Hepatocyte (in vitro differentiated cells): Measurements from ENCODE around the gene TTC9B. TPM values are rescaled to one million over a fixed set of nuclear protein-coding genes. Genes with fewer than 3 reads are reported as not detected.

Source experiments
- DNase-seq: peaks from one replicate; pipeline ENCODE4 v3.0.0-alpha.2; 2016; ENCODE audit warnings: low spot score
- H2AFZ ChIP-seq: fragments of 200-600 bp; sonication (generic); 2 replicates; pipeline ENCODE4 v1.6.0; 2016; ENCODE audit warnings: antibody characterized with exemption, mild to moderate bottlenecking
- H3K27ac ChIP-seq: fragments of 200-600 bp; sonication (generic); 2 replicates; pipeline ENCODE4 v1.5.1; 2016; ENCODE audit warnings: mild to moderate bottlenecking
- H3K27me3 ChIP-seq: fragments of 200-600 bp; sonication (generic); 2 replicates; pipeline ENCODE4 v1.6.1; 2016
- H3K36me3 ChIP-seq: fragments of 200-600 bp; sonication (generic); replicated peaks from 2 replicates; pipeline ENCODE4 v1.5.1; 2016; ENCODE audit warnings: low read depth; ENCODE audit not compliant: insufficient read depth
- H3K4me1 ChIP-seq: fragments of 200-600 bp; sonication (generic); 2 replicates; pipeline ENCODE4 v1.5.1; 2016; ENCODE audit warnings: mild to moderate bottlenecking, moderate library complexity; ENCODE audit not compliant: insufficient read depth
- H3K4me2 ChIP-seq: fragments of 200-600 bp; sonication (generic); 2 replicates; pipeline ENCODE4 v1.6.0; 2016
- H3K4me3 ChIP-seq: fragments of 200-600 bp; sonication (generic); 2 replicates; pipeline ENCODE4 v1.5.1; 2016; ENCODE audit warnings: mild to moderate bottlenecking
- H3K79me2 ChIP-seq: fragments of 200-600 bp; sonication (generic); 2 replicates; pipeline ENCODE4 v1.6.0; 2017; ENCODE audit warnings: mild to moderate bottlenecking
- H3K9me2 ChIP-seq: fragments of 200-600 bp; sonication (generic); replicated peaks from 2 replicates; pipeline ENCODE4 v1.6.0; 2017; ENCODE audit warnings: mild to moderate bottlenecking; ENCODE audit not compliant: insufficient read depth
- H3K9me3 ChIP-seq: fragments of 200-600 bp; sonication (generic); 2 replicates; pipeline ENCODE4 v1.5.1; 2016; ENCODE audit warnings: low read depth, mild to moderate bottlenecking
- H4K20me1 ChIP-seq: fragments of 200-600 bp; sonication (generic); 2 replicates; pipeline ENCODE4 v1.6.0; 2016; ENCODE audit warnings: mild to moderate bottlenecking; ENCODE audit not compliant: insufficient read depth, poor library complexity, severe bottlenecking
- CTCF ChIP-seq: fragments of 200-600 bp; sonication (generic); IDR thresholded peaks from 2 replicates; pipeline ENCODE4 v1.5.1; 2016; ENCODE audit warnings: antibody characterized with exemption, mild to moderate bottlenecking; ENCODE audit not compliant: poor library complexity
- EZH2 ChIP-seq: fragments of 200-600 bp; sonication (generic); IDR thresholded peaks from 2 replicates; pipeline ENCODE4 v1.6.1; 2016; ENCODE audit warnings: antibody characterized with exemption, mild to moderate bottlenecking, borderline replicate concordance
- EZH2phosphoT487 ChIP-seq: fragments of 200-600 bp; sonication (generic); IDR thresholded peaks from one replicate; pipeline ENCODE4 v1.6.1; 2018; ENCODE audit warnings: antibody characterized with exemption, mild to moderate bottlenecking, low read depth, moderate library complexity; ENCODE audit not compliant: unreplicated experiment, severe bottlenecking
- WGBS: methylation state at CpG from one replicate; pipeline ENCODE4 v1.1.6; 2016; ENCODE audit warnings: low lambda C conversion rate; ENCODE audit errors: missing lambda C conversion rate; 5-methylcytosine and 5-hydroxymethylcytosine counted together
- polyA plus RNA-seq: library from polyadenylated mRNA; unstranded; fragments of >200 nt; fragmentation: Nextera tagmentation; extraction: Ambion mirVana; gene quantifications from 2 replicates; pipeline ENCODE4 v1.2.1, GENCODE V29; 2016
- total RNA-seq: library from RNA; depleted of rRNA; stranded (reverse); fragments of >200 nt; gene quantifications from 2 replicates; pipeline ENCODE4 v1.2.3, GENCODE V29; 2014

TTC9B gene
- total and polyA plus RNA-seq, 2 experiments from 2014 or later = 0.21 TPM; not detected in 1

DNA sequence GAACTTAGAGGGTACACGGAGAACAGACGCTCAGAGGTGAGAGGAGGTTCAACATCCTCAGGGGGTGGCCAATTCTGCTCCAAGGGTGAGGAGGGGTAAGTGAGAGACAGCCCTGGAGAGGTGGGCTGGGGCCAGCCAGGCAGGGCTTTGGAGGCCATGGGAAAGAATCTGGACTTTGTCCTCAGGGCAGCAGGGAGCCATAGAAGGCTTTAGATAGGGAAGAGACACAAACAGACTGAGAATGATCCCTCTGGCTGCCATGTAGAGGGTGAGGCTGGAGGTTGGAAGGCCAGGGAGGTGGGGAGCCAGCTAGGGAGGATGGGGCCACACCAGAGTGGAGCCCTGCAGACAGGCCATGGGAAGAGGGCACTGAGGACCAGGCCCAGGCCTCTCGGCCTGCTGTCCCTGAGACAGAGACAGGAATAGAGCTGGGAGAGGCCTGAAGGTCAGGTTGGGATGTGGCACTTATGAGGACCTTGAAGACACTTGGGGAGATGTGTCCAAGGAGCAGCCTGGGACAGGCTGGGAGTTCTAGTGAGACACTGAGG is 37.5 kb upstream of the TTC9B start:
- DNase-seq = no peak
- Histone ChIP-seq H3K36me3 (no peaks in the 10 kb centered on the region), H3K79me2 (peaks cover 56% of the 10 kb centered on the region), H3K27ac (no peak overlapping the region), H3K27me3 (no peaks in the 10 kb centered on the region), H3K9me2 (no peaks in the 10 kb centered on the region), H3K4me1 (no peaks in the 10 kb centered on the region), H4K20me1 (peaks cover 27% of the 10 kb centered on the region), H2AFZ (no peak overlapping the region), H3K4me2 (no peak overlapping the region), H3K4me3 (no peak overlapping the region), H3K9me3 (no peaks in the 10 kb centered on the region)
- WGBS = 83% methylated on average over 3 of the region's 3 CpGs
- TF ChIP-seq CTCF (no peak), EZH2phosphoT487 (no peak), EZH2 (no peak)

DNA sequence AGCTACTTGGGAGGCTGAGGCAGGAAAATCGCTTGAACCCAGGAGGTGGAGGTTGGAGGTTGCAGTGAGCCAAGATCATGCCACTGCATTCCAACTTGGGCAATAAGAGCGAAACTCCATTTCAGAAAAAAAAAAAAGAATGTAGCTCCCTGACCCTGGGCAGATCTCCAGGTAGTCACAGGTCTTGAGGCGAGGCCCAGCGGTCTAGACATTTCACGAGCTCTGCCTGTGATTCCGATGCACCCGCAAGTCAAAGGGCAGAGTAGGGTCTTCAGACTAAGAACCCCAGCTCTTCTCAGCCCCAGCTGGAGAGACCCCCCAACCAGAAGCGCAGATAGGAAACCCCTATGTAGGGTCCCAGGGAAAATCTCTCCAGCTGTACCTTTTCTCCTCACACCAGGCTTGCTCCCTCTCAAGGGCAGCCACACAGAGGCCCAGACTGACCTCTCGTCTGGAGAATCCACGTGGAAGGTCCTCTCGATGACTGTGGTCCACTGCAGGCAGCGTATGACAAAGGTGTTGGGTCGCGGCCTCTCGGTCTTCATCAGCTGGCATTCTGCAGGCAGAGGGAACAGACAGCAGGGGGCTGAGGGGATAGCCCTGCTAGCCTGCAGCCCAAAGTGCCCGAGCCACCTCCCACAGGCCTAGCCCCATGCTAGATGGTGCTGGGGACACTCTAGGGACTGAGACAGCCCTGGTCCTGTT is 36.7 kb upstream of the TTC9B start:
- no peak for TF ChIP-seq EZH2phosphoT487
- TF ChIP-seq CTCF = no peak
- no peak for TF ChIP-seq EZH2
- H3K9me3 ChIP-seq = no peaks in the 10 kb centered on the region
- WGBS = 97% methylated on average over 16 of the region's 16 CpGs
- no peaks in the 10 kb centered on the region for H3K4me1 ChIP-seq
- no peaks in the 10 kb centered on the region for H3K36me3 ChIP-seq
- H3K27me3 ChIP-seq = no peaks in the 10 kb centered on the region
- no peak overlapping the region for H3K27ac ChIP-seq
- no peak overlapping the region for H2AFZ ChIP-seq
- no peak overlapping the region for H3K4me3 ChIP-seq
- H4K20me1 ChIP-seq = peaks cover 29% of the 10 kb centered on the region
- peaks cover 52% of the 10 kb centered on the region for H3K79me2 ChIP-seq
- H3K9me2 ChIP-seq = no peaks in the 10 kb centered on the region
- DNase-seq = no peak
- H3K4me2 ChIP-seq = no peak overlapping the region

DNA sequence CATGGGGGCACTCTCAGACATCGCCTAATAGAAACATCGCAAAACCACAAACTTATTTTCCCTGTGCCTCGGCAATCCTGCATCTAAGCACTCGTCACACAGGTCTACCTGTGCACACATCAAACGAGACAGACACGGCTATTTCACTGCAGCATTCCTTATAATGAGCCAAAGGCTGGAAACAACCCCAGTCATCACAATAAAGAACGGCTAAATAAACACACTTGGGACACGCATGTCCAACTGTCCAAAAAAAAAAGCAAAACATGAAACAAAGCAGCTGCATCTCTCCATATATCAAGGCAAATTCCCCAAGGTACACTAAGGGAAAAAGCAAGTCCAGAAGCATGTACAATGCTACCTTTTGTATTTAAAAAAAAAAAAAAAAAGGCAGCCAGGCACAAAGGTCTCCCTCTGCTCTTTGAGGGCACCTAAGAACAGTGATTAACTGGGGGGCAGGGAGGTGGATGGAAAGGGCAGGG is 35.5 kb upstream of the TTC9B start:
- no peak overlapping the region for H3K4me3 ChIP-seq
- WGBS = 79% methylated on average over 8 of the region's 8 CpGs
- H3K36me3 ChIP-seq = no peaks in the 10 kb centered on the region
- H3K27me3 ChIP-seq = no peaks in the 10 kb centered on the region
- DNase-seq = no peak
- H3K9me3 ChIP-seq = no peaks in the 10 kb centered on the region
- peaks cover 22% of the 10 kb centered on the region for H4K20me1 ChIP-seq
- peaks cover 40% of the 10 kb centered on the region for H3K79me2 ChIP-seq
- no peak for TF ChIP-seq CTCF
- no peak for TF ChIP-seq EZH2
- TF ChIP-seq EZH2phosphoT487 = no peak
- no peak overlapping the region for H2AFZ ChIP-seq
- no peaks in the 10 kb centered on the region for H3K9me2 ChIP-seq
- H3K4me2 ChIP-seq = no peak overlapping the region
- peak overlapping the region; percentile 31 for H3K27ac ChIP-seq
- no peaks in the 10 kb centered on the region for H3K4me1 ChIP-seq
